Cardiac fibroblast (primary cell): ENCODE results near the gene PFKFB3.
"Not testable (repeated sequence)": the region's sequence is repeated elsewhere in the genome, so short reads cannot be mapped to it uniquely, and the experiment has no call there.

Experiments
- DNase-seq, 2 donors: peaks; one replicate each; pipeline versions ENCODE4 v3.0.0 to v3.0.0-alpha.2; 2010; ENCODE audit warnings: low read depth in 2 of 2
- H3K4me3 ChIP-seq, 2 donors: replicated peaks in 1 of 2; 1 replicate in 1 of 2; 2 replicates in 1 of 2; pipeline ENCODE4 v1.5.1; 2011; ENCODE audit warnings: low read depth in 2 of 2, low read length in 2 of 2, mild to moderate bottlenecking in 2 of 2, moderate library complexity in 1 of 2
- CTCF ChIP-seq: IDR thresholded peaks from one replicate; pipeline ENCODE4 v1.5.1; 2011; ENCODE audit warnings: low read depth, mild to moderate bottlenecking, low read length, inconsistent platforms

PFKFB3 gene

DNA sequence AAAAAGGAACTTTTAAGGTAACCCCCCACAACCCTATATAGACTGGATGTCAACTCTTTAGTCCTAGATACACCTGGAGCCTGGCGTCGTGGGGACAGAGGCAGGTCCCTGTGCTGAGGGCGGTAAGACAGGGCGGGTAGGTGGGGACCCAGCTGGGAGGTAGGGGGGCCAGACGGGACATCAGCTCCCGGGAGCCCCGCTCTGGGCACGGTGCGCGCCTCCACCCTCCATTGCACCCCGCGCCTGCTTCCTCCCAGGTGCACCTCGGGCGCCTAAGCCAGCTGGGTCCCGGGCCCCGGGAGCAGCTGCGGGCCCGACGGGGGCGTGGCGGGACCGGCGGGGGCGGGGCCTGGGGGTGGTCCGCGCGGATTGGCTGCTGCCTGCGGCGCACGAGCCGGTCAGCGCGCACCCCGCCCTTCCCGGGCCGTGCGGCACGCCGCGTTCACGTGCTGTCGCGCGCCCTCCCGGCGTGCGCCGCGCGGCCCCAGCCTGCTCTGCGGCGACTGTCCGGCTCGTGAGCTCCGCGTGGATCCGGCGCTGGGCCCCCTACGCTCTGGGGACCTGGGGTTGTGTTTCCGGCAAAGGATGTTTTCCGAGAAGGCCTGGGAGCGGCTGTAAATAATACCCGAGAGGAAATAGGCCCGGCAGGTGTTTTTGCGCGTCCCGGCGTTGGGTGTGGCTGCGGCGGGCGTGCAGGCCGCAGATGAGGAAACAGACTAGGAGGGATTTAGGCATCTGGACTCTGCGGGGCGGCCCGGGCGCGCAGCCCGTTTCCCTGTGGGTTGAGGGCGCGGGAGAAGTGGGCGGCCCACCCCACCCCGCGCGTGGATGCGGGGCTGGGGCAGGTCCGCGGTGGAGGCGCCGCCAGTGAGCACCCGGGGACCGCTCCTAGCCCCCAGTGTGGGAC is 39.1 kb upstream of the PFKFB3 start:
- peak; percentile 84 to 92 for DNase-seq
- H3K4me3 ChIP-seq = peak overlapping the region; percentile 72 to 75
- TF ChIP-seq CTCF = no peak

GRCh38 chr10:6164271-6165095 is 38.2 kb upstream of the PFKFB3 start:
- no peak for TF ChIP-seq CTCF
- DNase-seq = peak in 1 of 2 donors; percentile 13
- H3K4me3 ChIP-seq = peak overlapping the region; percentile 72 to 75

DNA sequence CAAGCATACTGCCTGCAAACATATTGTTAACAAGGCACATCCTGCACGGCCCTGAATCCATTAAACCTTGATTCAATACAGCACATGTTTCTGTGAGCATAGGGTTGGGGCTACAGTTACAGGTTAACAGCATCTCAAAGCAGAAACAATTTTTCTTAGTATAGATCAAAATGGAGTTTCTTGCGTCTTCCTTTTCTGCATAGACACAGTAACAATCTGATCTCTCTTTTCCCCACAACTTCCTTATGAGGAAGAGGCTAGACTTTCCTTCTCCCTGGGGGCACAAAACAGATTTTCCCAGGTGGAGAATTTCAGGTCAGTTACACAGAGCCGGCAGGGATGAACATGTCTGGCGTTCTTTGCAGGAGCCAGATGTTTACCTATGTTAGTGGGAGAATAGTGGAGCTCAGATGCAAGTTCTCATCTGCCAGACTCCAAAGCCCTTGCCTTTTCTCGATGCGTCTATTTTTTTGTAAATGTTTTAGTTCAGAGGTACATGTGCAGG is 37.5 kb upstream of the PFKFB3 start:
- no peak for DNase-seq
- TF ChIP-seq CTCF = no peak
- no peak overlapping the region for H3K4me3 ChIP-seq

GRCh38 chr10:6165933-6166332 is 36.8 kb upstream of the PFKFB3 start:
- H3K4me3 ChIP-seq, DNase-seq: not testable (repeated sequence)

DNA sequence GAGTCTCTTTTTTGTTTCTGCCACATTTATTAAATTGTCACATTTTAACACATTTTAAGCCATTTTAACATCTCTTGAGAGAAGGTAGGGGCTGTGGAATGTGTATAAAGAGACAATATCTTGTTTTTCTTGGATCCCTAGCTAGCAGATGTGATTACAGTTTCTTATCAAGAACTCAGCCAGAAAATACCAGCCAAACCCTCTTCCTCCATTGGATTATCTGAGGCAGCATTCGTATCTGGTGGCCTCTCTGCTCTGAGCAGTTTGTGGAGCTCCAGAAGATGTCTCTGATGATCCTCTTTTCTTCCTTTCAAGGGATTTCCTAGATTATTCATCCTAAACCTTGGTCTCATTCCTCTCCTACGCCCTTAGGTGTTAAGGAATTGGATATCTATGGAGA is 35.3 kb upstream of the PFKFB3 start:
- no peak for TF ChIP-seq CTCF

GRCh38 chr10:6168084-6168483 is 34.6 kb upstream of the PFKFB3 start:
- no peak for DNase-seq
- TF ChIP-seq CTCF = no peak
- H3K4me3 ChIP-seq = no peak overlapping the region

More for the DNA sequence above, 35.3 kb upstream of the PFKFB3 start:
- DNase-seq = no peak
- no peak overlapping the region for H3K4me3 ChIP-seq

- no peak for TF ChIP-seq CTCF
- DNase-seq = peak; percentile 19 to 32
- no peak overlapping the region for H3K4me3 ChIP-seq
Measured at GRCh38 chr10:6170638-6171037, 32.1 kb upstream of the PFKFB3 start.
